ENCODE measurements around the gene PLCL1. TPM values are rescaled to one million over a fixed set of nuclear protein-coding genes. Genes with fewer than 3 reads are reported as not detected.

Gene PLCL1
- total RNA-seq, 1 experiment from 2014 or later, result 0.07 TPM

GRCh38 chr2:198097630-198098029 is 293.2 kb downstream of the PLCL1 start:
- no TSS peak for BruUV-seq (replicated peaks)
- no peak overlapping the region for H3K4me2 ChIP-seq (ENCODE audit: low read length)
- no peaks in the 10 kb centered on the region for H3K9me3 ChIP-seq (ENCODE audit: control insufficient read depth in 1 of 2, insufficient read depth in 1 of 2, low read depth in 1 of 2, low read length in 2 of 2)
- H2AFZ ChIP-seq (ENCODE audit: low read depth, low read length, poor library complexity, severe bottlenecking), result no peak overlapping the region
- no peak overlapping the region for H3K27ac ChIP-seq (ENCODE audit: low read depth, low read length)
- ATAC-seq (no peak), DNase-seq (ENCODE audit: low read depth, low spot score) (no peak)
- intact Hi-C loops (cut with micrococcal nuclease), result no loop called here
- no peaks in the 10 kb centered on the region for H3K79me2 ChIP-seq (ENCODE audit: insufficient read depth, low read length)
- no peaks in the 10 kb centered on the region for H3K36me3 ChIP-seq (ENCODE audit: control insufficient read depth in 1 of 2, insufficient read depth in 2 of 2, low read length in 2 of 2)
- no peak overlapping the region for H3K4me3 ChIP-seq (replicated peaks in 1 of 2; ENCODE audit: low read depth in 1 of 2, low read length in 2 of 2)
- H4K20me1 ChIP-seq (ENCODE audit: insufficient read depth), result no peaks in the 10 kb centered on the region
- CTCF ChIA-PET, result no interaction called here
- TF ChIP-seq POLR2AphosphoS5 (IDR thresholded peaks at IDR 0.05; ENCODE audit: low read depth, low read length) (no peak), ZBTB33 (IDR thresholded peaks at IDR 0.05; ENCODE audit: extremely low read depth, insufficient replicate concordance, low read length) (no peak), YY1 (IDR thresholded peaks at IDR 0.05; ENCODE audit: extremely low read depth, insufficient replicate concordance, low read depth, low read length) (no peak), CBX3 (IDR thresholded peaks at IDR 0.05; ENCODE audit: low read depth) (no peak), POLR2A (IDR thresholded peaks at IDR 0.05; ENCODE audit: borderline replicate concordance, extremely low read depth, insufficient read depth, insufficient read length) (no peak), EZH2phosphoT487 (IDR thresholded peaks at IDR 0.05; ENCODE audit: borderline replicate concordance) (no peak), SRF (IDR thresholded peaks at IDR 0.05; ENCODE audit: low read depth) (no peak), SIN3A (IDR thresholded peaks at IDR 0.05; ENCODE audit: low read depth) (no peak), RAD21 (IDR thresholded peaks at IDR 0.05; ENCODE audit: low read depth) (no peak), JUND (IDR thresholded peaks at IDR 0.05) (no peak)
- TF ChIP-seq, protein P1, sequence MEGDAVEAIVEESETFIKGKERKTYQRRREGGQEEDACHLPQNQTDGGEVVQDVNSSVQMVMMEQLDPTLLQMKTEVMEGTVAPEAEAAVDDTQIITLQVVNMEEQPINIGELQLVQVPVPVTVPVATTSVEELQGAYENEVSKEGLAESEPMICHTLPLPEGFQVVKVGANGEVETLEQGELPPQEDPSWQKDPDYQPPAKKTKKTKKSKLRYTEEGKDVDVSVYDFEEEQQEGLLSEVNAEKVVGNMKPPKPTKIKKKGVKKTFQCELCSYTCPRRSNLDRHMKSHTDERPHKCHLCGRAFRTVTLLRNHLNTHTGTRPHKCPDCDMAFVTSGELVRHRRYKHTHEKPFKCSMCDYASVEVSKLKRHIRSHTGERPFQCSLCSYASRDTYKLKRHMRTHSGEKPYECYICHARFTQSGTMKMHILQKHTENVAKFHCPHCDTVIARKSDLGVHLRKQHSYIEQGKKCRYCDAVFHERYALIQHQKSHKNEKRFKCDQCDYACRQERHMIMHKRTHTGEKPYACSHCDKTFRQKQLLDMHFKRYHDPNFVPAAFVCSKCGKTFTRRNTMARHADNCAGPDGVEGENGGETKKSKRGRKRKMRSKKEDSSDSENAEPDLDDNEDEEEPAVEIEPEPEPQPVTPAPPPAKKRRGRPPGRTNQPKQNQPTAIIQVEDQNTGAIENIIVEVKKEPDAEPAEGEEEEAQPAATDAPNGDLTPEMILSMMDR (IDR thresholded peaks at IDR 0.05 in 2 of 3, conservative IDR thresholded peaks at IDR 0.05 in 1 of 3; ENCODE audit: borderline replicate concordance in 1 of 3, insufficient read depth in 1 of 3, low read depth in 2 of 3, low read length in 2 of 3), result no peak
- TF ChIP-seq, protein P2, sequence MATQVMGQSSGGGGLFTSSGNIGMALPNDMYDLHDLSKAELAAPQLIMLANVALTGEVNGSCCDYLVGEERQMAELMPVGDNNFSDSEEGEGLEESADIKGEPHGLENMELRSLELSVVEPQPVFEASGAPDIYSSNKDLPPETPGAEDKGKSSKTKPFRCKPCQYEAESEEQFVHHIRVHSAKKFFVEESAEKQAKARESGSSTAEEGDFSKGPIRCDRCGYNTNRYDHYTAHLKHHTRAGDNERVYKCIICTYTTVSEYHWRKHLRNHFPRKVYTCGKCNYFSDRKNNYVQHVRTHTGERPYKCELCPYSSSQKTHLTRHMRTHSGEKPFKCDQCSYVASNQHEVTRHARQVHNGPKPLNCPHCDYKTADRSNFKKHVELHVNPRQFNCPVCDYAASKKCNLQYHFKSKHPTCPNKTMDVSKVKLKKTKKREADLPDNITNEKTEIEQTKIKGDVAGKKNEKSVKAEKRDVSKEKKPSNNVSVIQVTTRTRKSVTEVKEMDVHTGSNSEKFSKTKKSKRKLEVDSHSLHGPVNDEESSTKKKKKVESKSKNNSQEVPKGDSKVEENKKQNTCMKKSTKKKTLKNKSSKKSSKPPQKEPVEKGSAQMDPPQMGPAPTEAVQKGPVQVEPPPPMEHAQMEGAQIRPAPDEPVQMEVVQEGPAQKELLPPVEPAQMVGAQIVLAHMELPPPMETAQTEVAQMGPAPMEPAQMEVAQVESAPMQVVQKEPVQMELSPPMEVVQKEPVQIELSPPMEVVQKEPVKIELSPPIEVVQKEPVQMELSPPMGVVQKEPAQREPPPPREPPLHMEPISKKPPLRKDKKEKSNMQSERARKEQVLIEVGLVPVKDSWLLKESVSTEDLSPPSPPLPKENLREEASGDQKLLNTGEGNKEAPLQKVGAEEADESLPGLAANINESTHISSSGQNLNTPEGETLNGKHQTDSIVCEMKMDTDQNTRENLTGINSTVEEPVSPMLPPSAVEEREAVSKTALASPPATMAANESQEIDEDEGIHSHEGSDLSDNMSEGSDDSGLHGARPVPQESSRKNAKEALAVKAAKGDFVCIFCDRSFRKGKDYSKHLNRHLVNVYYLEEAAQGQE (IDR thresholded peaks at IDR 0.05; ENCODE audit: low read depth), result no peak
- POLR2A ChIA-PET, result no interaction called here
- H3K27me3 ChIP-seq (ENCODE audit: insufficient read depth, low read length), result 0 out of 2 replicates have a peak, but pooled peaks cover 17% of the 10 kb centered on the region
- H3K4me1 ChIP-seq (ENCODE audit: control insufficient read depth in 1 of 2, insufficient read depth in 2 of 2, low read length in 2 of 2), result no peaks in the 10 kb centered on the region
- H3K9ac ChIP-seq (ENCODE audit: low read length), result no peak overlapping the region
- RAD21 ChIA-PET (ENCODE audit: low non-redundant PET in 1 of 2, low total read pairs in 2 of 2, uncharacterized antibody in 2 of 2, unreplicated experiment in 2 of 2), result no interaction called here
- H3K9me2 ChIP-seq (ENCODE audit: insufficient read depth), result no peaks in the 10 kb centered on the region

Measured in HCT116 (cell line).